SK-N-SH treated with all-trans-retinoic acid at 6 μM for 48 hours (cell line): ENCODE results near the gene SH3PXD2A.

ENCODE experiments used
- ATAC-seq: fragments of 200-7000 bp; cut with Tn5 transposase; 3 replicates; pipeline ENCODE4 v1.9.1; 2020; ENCODE audit warnings: mild to moderate bottlenecking, moderate library complexity
- ARNTL ChIP-seq: fragments of 450-650 bp; formaldehyde crosslinking; IDR thresholded peaks from 2 replicates; pipeline ENCODE4 v1.5.0; 2020; ENCODE audit warnings: low read depth, mild to moderate bottlenecking, moderate library complexity, borderline replicate concordance
- BACH2 ChIP-seq: fragments of 250-450 bp; sonication (Bioruptor Pico); IDR thresholded peaks from 2 replicates; pipeline ENCODE4 v1.9.0; 2021; ENCODE audit warnings: mild to moderate bottlenecking, borderline replicate concordance
- CREB5 ChIP-seq: fragments of 250-450 bp; sonication (Bioruptor Pico); IDR thresholded peaks from 2 replicates; pipeline ENCODE4 v1.5.1; 2020; ENCODE audit warnings: low read depth, mild to moderate bottlenecking, moderate library complexity
- CSDC2 ChIP-seq: fragments of 250-450 bp; sonication (Bioruptor Pico); IDR thresholded peaks from 2 replicates; pipeline ENCODE4 v1.5.0; 2020; ENCODE audit warnings: mild to moderate bottlenecking, moderate library complexity
- ESRRG ChIP-seq: fragments of 250-450 bp; sonication (Bioruptor Pico); IDR thresholded peaks from 2 replicates; pipeline ENCODE4 v1.6.1; 2021; ENCODE audit warnings: mild to moderate bottlenecking
- GLIS3 ChIP-seq: fragments of 250-450 bp; sonication (Bioruptor Pico); IDR thresholded peaks from 2 replicates; pipeline ENCODE4 v1.5.0; 2020; ENCODE audit warnings: mild to moderate bottlenecking, moderate library complexity
- ISL1 ChIP-seq: fragments of 250-450 bp; sonication (Bioruptor Pico); IDR thresholded peaks from 2 replicates; pipeline ENCODE4 v2.1.2; 2022; ENCODE audit warnings: mild to moderate bottlenecking, moderate library complexity
- OSR1 ChIP-seq: fragments of 250-450 bp; sonication (Bioruptor Pico); IDR thresholded peaks from 2 replicates; pipeline ENCODE4 v1.8.0; 2022; ENCODE audit warnings: moderate library complexity, mild to moderate bottlenecking, inconsistent platforms
- PATZ1 ChIP-seq: fragments of 250-450 bp; sonication (Bioruptor Pico); IDR thresholded peaks from 2 replicates; pipeline ENCODE4 v1.8.0; 2020; ENCODE audit warnings: mild to moderate bottlenecking, moderate library complexity, borderline replicate concordance
- PPARA ChIP-seq: fragments of 250-450 bp; sonication (Bioruptor Pico); IDR thresholded peaks from 2 replicates; pipeline ENCODE4 v1.5.0; 2020; ENCODE audit warnings: mild to moderate bottlenecking, borderline replicate concordance
- RARB ChIP-seq: fragments of 250-450 bp; sonication (Bioruptor Pico); IDR thresholded peaks from 2 replicates; pipeline ENCODE4 v1.8.0; 2021; ENCODE audit warnings: mild to moderate bottlenecking, moderate library complexity
- SNAI2 ChIP-seq: fragments of 250-450 bp; sonication (Bioruptor Pico); IDR thresholded peaks from 2 replicates; pipeline ENCODE4 v1.5.0; 2020; ENCODE audit warnings: mild to moderate bottlenecking, moderate library complexity
- TOX ChIP-seq: fragments of 250-450 bp; sonication (Bioruptor Pico); IDR thresholded peaks from 2 replicates; pipeline ENCODE4 v1.8.0; 2021; ENCODE audit warnings: mild to moderate bottlenecking, moderate library complexity, borderline replicate concordance
- TSHZ2 ChIP-seq: fragments of 250-450 bp; sonication (Bioruptor Pico); IDR thresholded peaks from 2 replicates; pipeline ENCODE4 v1.5.0; 2020; ENCODE audit warnings: mild to moderate bottlenecking, moderate library complexity
- ZC3H10 ChIP-seq: fragments of 250-450 bp; sonication (Bioruptor Pico); IDR thresholded peaks from 2 replicates; pipeline ENCODE4 v1.5.1; 2021; ENCODE audit warnings: mild to moderate bottlenecking, moderate library complexity
- ZFP3 ChIP-seq: fragments of 250-450 bp; sonication (Bioruptor Pico); IDR thresholded peaks from 2 replicates; pipeline ENCODE4 v1.5.0; 2020; ENCODE audit warnings: mild to moderate bottlenecking, moderate library complexity
- ZNF565 ChIP-seq: fragments of 450-650 bp; formaldehyde crosslinking; conservative IDR thresholded peaks from 2 replicates; pipeline ENCODE4 v1.5.0; 2020; ENCODE audit warnings: low read depth, mild to moderate bottlenecking, moderate library complexity
- ZNF70 ChIP-seq: fragments of 450-650 bp; formaldehyde crosslinking; IDR thresholded peaks from 2 replicates; pipeline ENCODE4 v1.5.0; 2020; ENCODE audit warnings: mild to moderate bottlenecking, moderate library complexity
- ZNF8 ChIP-seq: fragments of 450-650 bp; formaldehyde crosslinking; IDR thresholded peaks from 2 replicates; pipeline ENCODE4 v1.5.0; 2020; ENCODE audit warnings: mild to moderate bottlenecking, moderate library complexity
- TF ChIP-seq, protein P1 (sequence below): fragments of 250-450 bp; sonication (Bioruptor Pico); IDR thresholded peaks from 2 replicates; pipeline ENCODE4 v1.5.1; 2021; ENCODE audit warnings: mild to moderate bottlenecking, moderate library complexity
- TF ChIP-seq, protein P2 (sequence below): fragments of 250-450 bp; sonication (Bioruptor Pico); IDR thresholded peaks from 2 replicates; pipeline ENCODE4 v1.8.0; 2021; ENCODE audit warnings: low read depth, mild to moderate bottlenecking, moderate library complexity, borderline replicate concordance

The SH3PXD2A gene

DNA sequence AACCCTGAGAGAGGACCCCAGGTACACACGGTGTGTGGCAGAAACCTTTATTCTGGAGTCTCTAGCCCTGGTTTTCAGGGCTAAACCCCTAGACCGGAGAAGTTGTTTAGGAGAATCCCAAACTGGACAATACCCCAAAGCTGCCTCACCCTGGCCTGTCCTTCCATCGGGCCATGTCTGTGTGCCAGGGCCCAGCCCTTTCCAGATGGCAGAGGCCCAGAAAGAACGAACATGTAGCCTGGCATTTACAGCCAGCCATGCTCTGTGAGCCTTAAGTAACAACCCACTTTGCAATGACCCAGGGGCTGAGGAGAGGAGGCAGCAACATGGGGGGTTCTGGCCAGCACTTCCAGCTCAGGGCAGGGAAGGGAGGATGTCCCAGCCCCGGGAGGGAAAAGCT is 219.8 kb downstream of the SH3PXD2A start:
- TF ChIP-seq OSR1 (no peak), CREB5 (CRISPR knock-in tag) (no peak), GLIS3 (no peak), SNAI2 (CRISPR knock-in tag) (no peak), TSHZ2 (no peak), PATZ1 (CRISPR knock-in tag) (no peak), ARNTL (no peak), CSDC2 (CRISPR knock-in tag) (no peak), ZFP3 (CRISPR knock-in tag) (no peak), BACH2 (CRISPR knock-in tag) (no peak), RARB (no peak), ZC3H10 (no peak), ZNF70 (CRISPR knock-in tag) (no peak), PPARA (CRISPR knock-in tag) (no peak), ZNF565 (CRISPR knock-in tag) (no peak), ISL1 (CRISPR knock-in tag) (no peak), TOX (no peak), ZNF8 (CRISPR knock-in tag) (no peak)
- TF ChIP-seq, protein P1, sequence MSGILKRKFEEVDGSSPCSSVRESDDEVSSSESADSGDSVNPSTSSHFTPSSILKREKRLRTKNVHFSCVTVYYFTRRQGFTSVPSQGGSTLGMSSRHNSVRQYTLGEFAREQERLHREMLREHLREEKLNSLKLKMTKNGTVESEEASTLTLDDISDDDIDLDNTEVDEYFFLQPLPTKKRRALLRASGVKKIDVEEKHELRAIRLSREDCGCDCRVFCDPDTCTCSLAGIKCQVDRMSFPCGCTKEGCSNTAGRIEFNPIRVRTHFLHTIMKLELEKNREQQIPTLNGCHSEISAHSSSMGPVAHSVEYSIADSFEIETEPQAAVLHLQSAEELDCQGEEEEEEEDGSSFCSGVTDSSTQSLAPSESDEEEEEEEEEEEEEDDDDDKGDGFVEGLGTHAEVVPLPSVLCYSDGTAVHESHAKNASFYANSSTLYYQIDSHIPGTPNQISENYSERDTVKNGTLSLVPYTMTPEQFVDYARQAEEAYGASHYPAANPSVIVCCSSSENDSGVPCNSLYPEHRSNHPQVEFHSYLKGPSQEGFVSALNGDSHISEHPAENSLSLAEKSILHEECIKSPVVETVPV, result no peak
- TF ChIP-seq, protein P2, sequence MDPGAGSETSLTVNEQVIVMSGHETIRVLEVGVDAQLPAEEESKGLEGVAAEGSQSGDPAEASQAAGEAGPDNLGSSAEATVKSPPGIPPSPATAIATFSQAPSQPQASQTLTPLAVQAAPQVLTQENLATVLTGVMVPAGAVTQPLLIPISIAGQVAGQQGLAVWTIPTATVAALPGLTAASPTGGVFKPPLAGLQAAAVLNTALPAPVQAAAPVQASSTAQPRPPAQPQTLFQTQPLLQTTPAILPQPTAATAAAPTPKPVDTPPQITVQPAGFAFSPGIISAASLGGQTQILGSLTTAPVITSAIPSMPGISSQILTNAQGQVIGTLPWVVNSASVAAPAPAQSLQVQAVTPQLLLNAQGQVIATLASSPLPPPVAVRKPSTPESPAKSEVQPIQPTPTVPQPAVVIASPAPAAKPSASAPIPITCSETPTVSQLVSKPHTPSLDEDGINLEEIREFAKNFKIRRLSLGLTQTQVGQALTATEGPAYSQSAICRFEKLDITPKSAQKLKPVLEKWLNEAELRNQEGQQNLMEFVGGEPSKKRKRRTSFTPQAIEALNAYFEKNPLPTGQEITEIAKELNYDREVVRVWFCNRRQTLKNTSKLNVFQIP (CRISPR knock-in tag), result no peak
- ATAC-seq, result no peak

GRCh38 chr10:103633846-103634245 is 221.5 kb downstream of the SH3PXD2A start:
- no peak for ATAC-seq
- no peak for TF ChIP-seq ESRRG (CRISPR knock-in tag)
- TF ChIP-seq, protein P1, result no peak
- no peak for TF ChIP-seq TSHZ2
- TF ChIP-seq ZNF565 (CRISPR knock-in tag), result no peak
- TF ChIP-seq ZFP3 (CRISPR knock-in tag), result no peak
- no peak for TF ChIP-seq ZC3H10
- TF ChIP-seq ARNTL, result no peak
- TF ChIP-seq RARB, result no peak
- TF ChIP-seq CREB5 (CRISPR knock-in tag), result no peak
- no peak for TF ChIP-seq OSR1
- TF ChIP-seq CSDC2 (CRISPR knock-in tag), result no peak
- TF ChIP-seq PATZ1 (CRISPR knock-in tag), result no peak
